Left lung (tissue), 14 donors: Measurements from ENCODE around the gene RTN4RL1. TPM values are rescaled to one million over a fixed set of nuclear protein-coding genes. Genes with fewer than 3 reads are reported as not detected.
A peak's percentile ranks its signal among the peaks of the same experiment; 100 is the strongest.

Source experiments
- ATAC-seq: fragments of 200-7000 bp; cut with Tn5 transposase; one replicate; pipeline ENCODE4 v1.9.1; 2020; ENCODE audit warnings: moderate library complexity
- DNase-seq, 4 donors: peaks; one replicate each; pipeline ENCODE4 v3.0.0-alpha.2; 2013 to 2020
- H3K27ac ChIP-seq, 2 donors: fragments of 200-600 bp; sonication (generic) in 1 of 2; one replicate each; pipeline versions ENCODE4 v1.5.0 to v1.8.0; 2020 to 2021
- H3K27me3 ChIP-seq, 2 donors: fragments of 200-600 bp; sonication (generic) in 1 of 2; one replicate each; pipeline versions ENCODE4 v1.5.0 to v1.8.0; 2020 to 2021
- H3K36me3 ChIP-seq, 2 donors: fragments of 200-600 bp; sonication (generic) in 1 of 2; one replicate each; pipeline versions ENCODE4 v1.5.0 to v1.8.0; 2020 to 2021
- H3K4me1 ChIP-seq, 2 donors: fragments of 200-600 bp; one replicate each; pipeline ENCODE4 v1.8.0; 2021
- H3K4me3 ChIP-seq, 2 donors: fragments of 200-600 bp; sonication (generic) in 1 of 2; one replicate each; pipeline versions ENCODE4 v1.5.0 to v1.8.0; 2020 to 2021; ENCODE audit warnings: mild to moderate bottlenecking in 1 of 2
- H3K9me3 ChIP-seq, 2 donors: fragments of 200-600 bp; sonication (generic) in 1 of 2; one replicate each; pipeline versions ENCODE4 v1.5.0 to v1.8.0; 2020 to 2021
- CTCF ChIP-seq, 2 donors: fragments of 200-600 bp; sonication (generic) in 1 of 2; IDR thresholded peaks; one replicate each; pipeline versions ENCODE4 v1.5.0 to v1.8.0; 2021; ENCODE audit warnings: antibody characterized with exemption in 2 of 2
- intact Hi-C, 2 donors: fragments of 100-400 bp; cut with DNase I; formaldehyde crosslinking; loops; one replicate each; pipeline versions ENCODE4 v1.11.2 to v1.14.2; 2022
- long read RNA-seq, 12 donors: library from polyadenylated mRNA in 2 of 12; unstranded in 2 of 12; transcript quantifications; one replicate each; pipeline ENCODE4 v2.0.0 and lab custom pipeline, GENCODE V29; 2019 to 2026
- polyA plus RNA-seq, 6 donors: library from polyadenylated mRNA; unstranded; fragments of 120-200 nt; gene quantifications; one replicate each; pipeline ENCODE4 v1.2.1, GENCODE V29; 2013; ENCODE audit not compliant: insufficient read length in 6 of 6
- total RNA-seq, 2 donors: library from RNA; stranded (reverse); fragmentation: NEBNext Ultra II Directional; extraction: Animal tissue kit (Norgen Biotek cat#: 25700); gene quantifications; one replicate each; pipeline ENCODE4 v1.2.1, GENCODE V29; 2021
- donor health status: DM: no; HTN: yes; CAD: no.
- donor health status: DM: no; HTN: no; CAD: no.

Gene RTN4RL1
- total RNA-seq (1 to 10 TPM; 2.7 to 5.1 TPM), polyA plus RNA-seq (under 1 TPM; 0.34 to 0.77 (median 0.51) TPM)
- long read RNA-seq, donor 1, partial matches to known transcripts = 0 of 1 reads
- long read RNA-seq, donor 1, other reads (novel, unspliced or antisense) = 0 of 1 reads
- long read RNA-seq, donor 2, partial matches to known transcripts = 0 of 1 reads
- long read RNA-seq, donor 2, other reads (novel, unspliced or antisense) = 0 of 1 reads
- long read RNA-seq, donor 3 = 0 reads
- long read RNA-seq, donor 4 = 0 reads
- long read RNA-seq, donor 5, partial matches to known transcripts = 0 of 1 reads
- long read RNA-seq, donor 5, other reads (novel, unspliced or antisense) = 0 of 1 reads
- long read RNA-seq, donor 6, partial matches to known transcripts = 0 of 1 reads
- long read RNA-seq, donor 6, other reads (novel, unspliced or antisense) = 0 of 1 reads
- long read RNA-seq, donor 7, partial matches to known transcripts = 29 of 29 reads
- long read RNA-seq, donor 7, other reads (novel, unspliced or antisense) = 0 of 29 reads
- long read RNA-seq, donor 8, partial matches to known transcripts = 14 of 14 reads
- long read RNA-seq, donor 8, other reads (novel, unspliced or antisense) = 0 of 14 reads
- long read RNA-seq, donor 9 = 0 reads
- long read RNA-seq, donor 10 = 0 reads
- long read RNA-seq, donor 11 = 0 reads
- long read RNA-seq, donor 12 = 0 reads

DNA sequence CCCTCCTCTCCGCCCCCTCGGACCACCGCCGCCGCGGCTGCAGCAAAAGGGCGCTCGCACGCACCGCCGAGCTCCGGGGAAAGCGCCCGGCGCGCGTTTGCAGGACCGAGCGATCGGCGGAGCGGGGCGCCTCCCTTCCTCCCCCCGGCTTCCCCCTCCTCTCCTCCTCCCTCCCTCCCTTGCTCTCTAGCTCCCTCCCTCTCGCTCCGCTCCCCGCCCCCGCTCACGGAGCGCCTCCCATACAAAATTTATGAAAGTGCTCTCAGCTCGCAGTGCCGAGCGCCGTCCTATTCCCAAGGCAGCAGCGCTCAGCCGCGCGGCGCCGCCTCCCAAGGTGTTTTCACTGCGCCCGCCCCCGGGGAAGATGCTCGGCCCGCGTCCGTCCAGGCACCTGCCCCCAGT lies at the start of gene RTN4RL1:
TSS of gene RTN4RL1 (minus strand) at position 115 of the 402 bp plus-strand sequence. CDS start 469 bp downstream, outside the sequence.
- H3K4me3 ChIP-seq = peak within 1 kb of the TSS; percentile 42 to 51
- intact Hi-C loops = loop anchor here in 1 of 2 donors (5.0 kb wide), 1 partner anchor 118 kb away; no protein-coding TSS in a partner anchor
- no peaks in the 10 kb centered on the region for H3K9me3 ChIP-seq
- peaks cover 14 to 37% of the 10 kb centered on the region in 2 donors for H3K4me1 ChIP-seq
- H3K27me3 ChIP-seq = peaks cover 20 to 95% of the 10 kb centered on the region in 2 donors
- peak; percentile 65 for ATAC-seq
- no peaks in the 10 kb centered on the region for H3K36me3 ChIP-seq
- peak in 3 of 4 donors; percentile 57 to 90 (median 76) for DNase-seq
- H3K27ac ChIP-seq = no peak within 1 kb of the TSS
- no peak for TF ChIP-seq CTCF (IDR thresholded peaks at IDR 0.05)

DNA sequence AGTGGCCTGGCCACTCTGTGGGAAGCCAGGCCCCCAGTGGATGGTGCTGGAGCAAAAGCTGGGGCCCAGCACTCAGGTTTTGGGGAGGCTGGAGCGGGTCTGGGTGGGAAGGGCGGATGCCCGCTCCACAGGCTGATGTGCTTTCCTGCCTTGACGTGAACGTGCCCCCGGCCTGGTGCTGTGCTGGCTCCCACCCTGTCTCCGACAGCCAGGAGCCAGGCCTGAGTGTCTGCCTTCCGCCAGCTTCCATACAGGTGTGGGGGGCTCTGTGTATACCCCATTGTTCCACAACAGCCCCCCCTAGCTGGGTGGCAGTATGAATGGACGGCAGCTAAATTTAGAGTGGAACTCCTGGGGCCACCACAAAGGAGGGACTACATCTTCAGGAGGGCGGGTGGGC lies 49.8 kb upstream of the RTN4RL1 start:
- DNase-seq = no peak
- no peak for ATAC-seq
- no peak overlapping the region for H3K4me3 ChIP-seq
- no peak for TF ChIP-seq CTCF (IDR thresholded peaks at IDR 0.05)
- intact Hi-C loops = no loop called here
- no peaks in the 10 kb centered on the region for H3K9me3 ChIP-seq
- peak overlapping the region; percentile 56 to 57 for H3K27ac ChIP-seq
- peaks cover 23 to 64% of the 10 kb centered on the region in 2 donors for H3K4me1 ChIP-seq
- no peaks in the 10 kb centered on the region for H3K27me3 ChIP-seq
- H3K36me3 ChIP-seq = peaks cover 0 to 29% of the 10 kb centered on the region in 2 donors

- DNase-seq = peak in 3 of 4 donors; percentile 53 to 92 (median 82)
- peaks cover 0 to 24% of the 10 kb centered on the region in 2 donors for H3K36me3 ChIP-seq
- H3K4me3 ChIP-seq = no peak overlapping the region
- H3K27ac ChIP-seq = peak overlapping the region; percentile 80 to 82
- ATAC-seq = peak; percentile 25
- peaks cover 29 to 85% of the 10 kb centered on the region in 2 donors for H3K4me1 ChIP-seq
- no peak for TF ChIP-seq CTCF (IDR thresholded peaks at IDR 0.05)
- intact Hi-C loops = no loop called here
- H3K9me3 ChIP-seq = no peaks in the 10 kb centered on the region
- H3K27me3 ChIP-seq = no peaks in the 10 kb centered on the region
Observed at GRCh38 chr17:2071455-2072281, 46.5 kb upstream of the RTN4RL1 start.

- no peak overlapping the region for H3K4me3 ChIP-seq
- no peaks in the 10 kb centered on the region for H3K27me3 ChIP-seq
- H3K9me3 ChIP-seq = no peaks in the 10 kb centered on the region
- intact Hi-C loops = no loop called here
- DNase-seq = no peak
- H3K36me3 ChIP-seq = peaks cover 0 to 22% of the 10 kb centered on the region in 2 donors
- peak overlapping the region; percentile 80 to 82 for H3K27ac ChIP-seq
- TF ChIP-seq CTCF (IDR thresholded peaks at IDR 0.05) = no peak
- ATAC-seq = no peak
- peaks cover 22 to 79% of the 10 kb centered on the region in 2 donors for H3K4me1 ChIP-seq
Observed at GRCh38 chr17:2071024-2071385, 45.9 kb upstream of the RTN4RL1 start.
